ENCODE data around the gene ZNF680.
"Not testable (repeated sequence)": the region's sequence is repeated elsewhere in the genome, so short reads cannot be mapped to it uniquely, and the experiment has no call there.

The ZNF680 gene

GRCh38 chr7:64574540-64575099 lies 11.7 kb upstream of the ZNF680 start:
- H3K4me1 ChIP-seq, result no peaks in the 10 kb centered on the region
- H3K4me2 ChIP-seq (ENCODE audit: low read length), result no peak overlapping the region
- H3K36me3 ChIP-seq (ENCODE audit: control insufficient read depth, insufficient read depth, low read length), result no peaks in the 10 kb centered on the region
- no peak overlapping the region for H3K4me3 ChIP-seq (ENCODE audit: low read depth, low read length)
- H3K27ac ChIP-seq, result no peak overlapping the region
- no peaks in the 10 kb centered on the region for H3K79me2 ChIP-seq
- no peak for TF ChIP-seq CTCF (IDR thresholded peaks at IDR 0.05)
- H3K9me3 ChIP-seq (ENCODE audit: control insufficient read depth, low read length), result no peaks in the 10 kb centered on the region
- H3K27me3 ChIP-seq (ENCODE audit: control insufficient read depth, insufficient read depth, low read length), result no peaks in the 10 kb centered on the region
- no peak overlapping the region for H3K9ac ChIP-seq
- H2AFZ ChIP-seq, result no peak overlapping the region

GRCh38 chr7:64570284-64570605 lies 7.4 kb upstream of the ZNF680 start:
- not testable (repeated sequence) for H3K9me3 ChIP-seq (ENCODE audit: control insufficient read depth, low read length); H3K27me3 ChIP-seq (ENCODE audit: control insufficient read depth, insufficient read depth, low read length); H3K27ac ChIP-seq; H3K36me3 ChIP-seq (ENCODE audit: control insufficient read depth, insufficient read depth, low read length); H3K4me1 ChIP-seq; H3K79me2 ChIP-seq; H3K9ac ChIP-seq
- Histone ChIP-seq H3K4me3 (ENCODE audit: low read depth, low read length) (peak overlapping the region; percentile 41), H3K4me2 (ENCODE audit: low read length) (peak overlapping the region; percentile 78), H2AFZ (peak overlapping the region; percentile 86)

GRCh38 chr7:64569372-64570283 lies 6.8 kb upstream of the ZNF680 start:
- H3K4me3 ChIP-seq (ENCODE audit: low read depth, low read length), result peak overlapping the region; percentile 41
- peak overlapping the region; percentile 86 for H2AFZ ChIP-seq
- H3K79me2 ChIP-seq; H3K36me3 ChIP-seq (ENCODE audit: control insufficient read depth, insufficient read depth, low read length); H3K9ac ChIP-seq; H3K4me1 ChIP-seq; H3K27ac ChIP-seq; H3K9me3 ChIP-seq (ENCODE audit: control insufficient read depth, low read length); H3K27me3 ChIP-seq (ENCODE audit: control insufficient read depth, insufficient read depth, low read length): not testable (repeated sequence)
- H3K4me2 ChIP-seq (ENCODE audit: low read length), result peak overlapping the region; percentile 78

GRCh38 chr7:64562256-64562625 lies 630 bp downstream of the ZNF680 start:
- H3K9ac ChIP-seq, result peak overlapping the region; percentile 46
- no peaks in the 10 kb centered on the region for H3K27me3 ChIP-seq (ENCODE audit: control insufficient read depth, insufficient read depth, low read length)
- no peaks in the 10 kb centered on the region for H3K79me2 ChIP-seq
- peak overlapping the region; percentile 82 for H3K4me3 ChIP-seq (ENCODE audit: low read depth, low read length)
- H3K9me3 ChIP-seq (ENCODE audit: control insufficient read depth, low read length), result no peaks in the 10 kb centered on the region
- peak overlapping the region; percentile 94 for H3K4me2 ChIP-seq (ENCODE audit: low read length)
- no peaks in the 10 kb centered on the region for H3K36me3 ChIP-seq (ENCODE audit: control insufficient read depth, insufficient read depth, low read length)
- H3K4me1 ChIP-seq, result no peaks in the 10 kb centered on the region
- TF ChIP-seq CTCF (IDR thresholded peaks at IDR 0.05), result no peak
- H2AFZ ChIP-seq, result peak overlapping the region; percentile 97
- H3K27ac ChIP-seq, result peak overlapping the region; percentile 36

GRCh38 chr7:64559206-64559605 lies 3.7 kb downstream of the ZNF680 start:
- H3K4me2 ChIP-seq (ENCODE audit: low read length), result no peak overlapping the region
- no peak overlapping the region for H3K4me3 ChIP-seq (ENCODE audit: low read depth, low read length)
- H3K27ac ChIP-seq, result no peak overlapping the region
- no peaks in the 10 kb centered on the region for H3K27me3 ChIP-seq (ENCODE audit: control insufficient read depth, insufficient read depth, low read length)
- no peaks in the 10 kb centered on the region for H3K79me2 ChIP-seq
- no peaks in the 10 kb centered on the region for H3K36me3 ChIP-seq (ENCODE audit: control insufficient read depth, insufficient read depth, low read length)
- no peak overlapping the region for H3K9ac ChIP-seq
- H3K4me1 ChIP-seq, result no peaks in the 10 kb centered on the region
- no peak overlapping the region for H2AFZ ChIP-seq
- H3K9me3 ChIP-seq (ENCODE audit: control insufficient read depth, low read length), result no peaks in the 10 kb centered on the region
- no peak for TF ChIP-seq CTCF (IDR thresholded peaks at IDR 0.05)
